ENCODE measurements around the gene TFDP1. TPM values are rescaled to one million over a fixed set of nuclear protein-coding genes. Genes with fewer than 3 reads are reported as not detected.

Gene TFDP1
- total and polyA plus RNA-seq, 3 donors from 2014 or later = 72.4 to 135 (median 73.1) TPM

DNA sequence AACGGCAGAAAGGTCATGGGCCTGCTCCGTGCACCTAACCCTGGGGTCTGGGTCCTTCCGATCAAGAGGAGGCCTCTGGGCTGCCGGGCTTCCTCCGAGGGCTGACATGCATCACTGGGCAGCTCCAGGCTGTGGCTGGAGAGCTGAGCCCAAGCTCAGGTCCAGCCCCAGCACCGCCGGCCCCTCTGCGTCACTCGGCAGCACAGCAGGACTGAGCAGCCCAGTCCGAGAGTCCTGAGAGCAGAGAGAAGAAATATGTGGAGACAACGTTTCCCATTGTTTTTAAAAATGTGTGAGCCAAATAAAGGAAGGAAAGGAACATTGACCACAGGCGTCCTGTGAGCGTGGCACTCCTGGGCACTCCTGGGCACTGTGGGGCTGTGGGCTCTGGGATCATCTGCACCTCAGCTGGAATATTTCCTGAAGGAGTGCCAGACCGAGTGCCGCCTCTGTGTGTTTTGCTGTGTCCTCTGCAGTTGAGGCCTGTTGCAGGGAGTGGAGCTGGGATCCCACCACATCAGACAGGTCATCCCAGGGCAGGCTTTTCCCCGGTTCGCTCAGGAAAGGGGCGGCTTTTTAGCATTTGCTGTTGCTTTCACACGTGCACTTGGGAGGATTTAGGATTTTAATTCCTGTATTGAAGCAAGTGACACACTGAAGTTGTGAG, 37.8 kb upstream of the TFDP1 start:
- no peaks in the 10 kb centered on the region for H3K9me3 ChIP-seq
- H3K36me3 ChIP-seq (ENCODE audit: low read depth, missing control alignments) = no peaks in the 10 kb centered on the region
- peaks cover 18% of the 10 kb centered on the region for H3K4me1 ChIP-seq
- 51 to 61% methylated on average over 18 to 19 of the region's 19 CpGs for WGBS, 2 donors
- H3K4me3 ChIP-seq = no peak overlapping the region
- TF ChIP-seq POLR2A (IDR thresholded peaks at IDR 0.05) (no peak), CTCF (IDR thresholded peaks at IDR 0.05) (no peak)
- intact Hi-C loops (cut with DNase I; ENCODE audit: low total_unique reads) = no loop called here
- H3K27ac ChIP-seq = peak overlapping the region; percentile 65 to 84
- DNase-seq = peak; percentile 46
- no peaks in the 10 kb centered on the region for H3K27me3 ChIP-seq

DNA sequence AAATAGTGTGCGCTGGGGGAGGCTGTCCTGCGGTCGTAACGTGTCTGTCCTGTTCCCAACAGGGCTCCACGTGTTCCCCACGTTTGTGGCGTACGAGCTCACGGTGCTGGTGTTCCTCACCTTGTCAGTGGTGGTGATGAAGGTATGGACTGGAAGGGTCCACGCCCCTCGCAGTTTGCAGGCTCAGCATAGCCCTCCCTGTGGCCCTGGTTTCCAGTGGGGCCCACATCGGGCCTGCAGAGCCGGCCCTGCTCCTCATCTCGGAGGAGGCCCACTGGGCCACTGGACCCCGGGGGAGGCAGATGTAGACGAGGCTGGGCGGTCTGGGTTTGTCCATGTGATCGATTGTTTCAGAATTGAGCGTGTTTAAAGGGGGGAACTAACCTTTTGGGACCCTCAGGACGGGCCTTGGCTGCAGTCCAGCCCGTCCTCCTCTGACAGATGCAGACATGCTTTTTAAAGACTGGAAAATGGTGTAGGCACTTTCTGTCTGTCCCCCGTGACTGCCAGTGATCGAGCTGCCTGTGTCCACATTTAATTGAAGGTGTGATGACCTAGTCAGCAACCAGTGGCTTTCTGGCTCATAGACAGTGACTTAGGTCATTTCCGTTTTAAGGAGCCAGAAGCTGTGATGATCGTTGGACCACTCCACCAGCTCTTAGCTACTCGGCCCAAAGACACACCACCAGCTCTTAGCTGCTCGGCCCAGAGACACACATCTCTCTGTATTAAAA, 37.1 kb upstream of the TFDP1 start:
- Histone ChIP-seq H3K9me3 (no peaks in the 10 kb centered on the region), H3K27me3 (no peaks in the 10 kb centered on the region), H3K27ac (peak overlapping the region; percentile 65 to 84), H3K4me1 (peaks cover 18% of the 10 kb centered on the region), H3K4me3 (no peak overlapping the region), H3K36me3 (ENCODE audit: low read depth, missing control alignments) (no peaks in the 10 kb centered on the region)
- TF ChIP-seq POLR2A (IDR thresholded peaks at IDR 0.05) (no peak), CTCF (IDR thresholded peaks at IDR 0.05) (no peak)
- 79 to 82% methylated on average over 20 to 23 of the region's 27 CpGs for WGBS, 2 donors
- intact Hi-C loops (cut with DNase I; ENCODE audit: low total_unique reads) = no loop called here
- peak; percentile 7 for DNase-seq

- intact Hi-C loops (cut with DNase I; ENCODE audit: low total_unique reads) = no loop called here
- Histone ChIP-seq H3K4me1 (peaks cover 18% of the 10 kb centered on the region), H3K27ac (no peak overlapping the region), H3K36me3 (ENCODE audit: low read depth, missing control alignments) (no peaks in the 10 kb centered on the region), H3K4me3 (no peak overlapping the region), H3K27me3 (no peaks in the 10 kb centered on the region), H3K9me3 (no peaks in the 10 kb centered on the region)
- TF ChIP-seq CTCF (IDR thresholded peaks at IDR 0.05) (no peak), POLR2A (IDR thresholded peaks at IDR 0.05) (no peak)
- peak; percentile 13 for DNase-seq
- 87 to 95% methylated on average over 24 to 32 of the region's 32 CpGs for WGBS, 2 donors
Measured at GRCh38 chr13:113548171-113548641, 36.3 kb upstream of the TFDP1 start.

GRCh38 chr13:113548778-113549621, 35.6 kb upstream of the TFDP1 start:
- 60 to 73% methylated on average over 14 to 25 of the region's 25 CpGs for WGBS, 2 donors
- H3K4me3 ChIP-seq = no peak overlapping the region
- no peaks in the 10 kb centered on the region for H3K27me3 ChIP-seq
- TF ChIP-seq POLR2A (IDR thresholded peaks at IDR 0.05) (no peak), CTCF (IDR thresholded peaks at IDR 0.05) (no peak)
- intact Hi-C loops (cut with DNase I; ENCODE audit: low total_unique reads) = no loop called here
- no peaks in the 10 kb centered on the region for H3K9me3 ChIP-seq
- no peaks in the 10 kb centered on the region for H3K36me3 ChIP-seq (ENCODE audit: low read depth, missing control alignments)
- H3K4me1 ChIP-seq = peaks cover 18% of the 10 kb centered on the region
- no peak overlapping the region for H3K27ac ChIP-seq
- DNase-seq = peak; percentile 51
